K562 (cell line): ENCODE data around the gene CDKN2AIP. TPM values are rescaled to one million over a fixed set of nuclear protein-coding genes. Genes with fewer than 3 reads are reported as not detected.

Experiments used
- E4F1 ChIP-seq: fragments of 250-450 bp; sonication (Bioruptor Pico); IDR thresholded peaks from 2 replicates; pipeline ENCODE4 v1.5.0; 2021; ENCODE audit warnings: mild to moderate bottlenecking, borderline replicate concordance
- LEF1 ChIP-seq: fragments of 450-650 bp; IDR thresholded peaks from 2 replicates; pipeline ENCODE4 v1.6.1; 2016; ENCODE audit warnings: mild to moderate bottlenecking
- MGA ChIP-seq: fragments of 450-650 bp; IDR thresholded peaks from 2 replicates; pipeline ENCODE4 v1.6.1; 2016; ENCODE audit warnings: mild to moderate bottlenecking, moderate library complexity
- SOX6 ChIP-seq: fragments of 450-650 bp; IDR thresholded peaks from 2 replicates; pipeline ENCODE4 v1.6.1; 2014; ENCODE audit warnings: mild to moderate bottlenecking
- TCF3 ChIP-seq: sonication (generic); formaldehyde crosslinking; IDR thresholded peaks from 2 replicates; pipeline ENCODE4 v1.4.0; 2020; ENCODE audit warnings: mild to moderate bottlenecking, missing genetic modification reagents
- ZFP30 ChIP-seq: fragments of 250-450 bp; sonication (Bioruptor Pico); IDR thresholded peaks from 2 replicates; pipeline ENCODE4 v1.8.0; 2022; ENCODE audit warnings: moderate library complexity, mild to moderate bottlenecking, inconsistent platforms, borderline replicate concordance
- ZMIZ1 ChIP-seq, 2 experiments: fragments of 150-350 bp in 1 of 2; IDR thresholded peaks; 2 replicates each; pipeline ENCODE4 v1.6.1; 2012 to 2016; ENCODE audit warnings: low read depth in 2 of 2, low read length in 2 of 2, mild to moderate bottlenecking in 1 of 2, moderate library complexity in 1 of 2
- polyA plus RNA-seq, 8 experiments: library from polyadenylated mRNA; depleted of rRNA in 4 of 8; stranded (reverse) in 5 of 8; unstranded in 3 of 8; fragments of >200 nt; fragmentation: Nextera tagmentation in 2 of 8; fragmentation: Illumina TruSeq in 1 of 8; extraction: Ambion mirVana in 2 of 8; extraction: Trizol in 1 of 8; gene quantifications; 2 replicates each; pipeline versions ENCODE4 v1.2.1 to v1.2.3, GENCODE V29; 2011 to 2014; ENCODE audit warnings: inconsistent platforms in 1 of 8, missing spikeins in 1 of 8
- total RNA-seq, 7 experiments: library from RNA; depleted of rRNA in 6 of 7; stranded (reverse); fragments of >200 nt in 6 of 7; fragmentation: Illumina TruSeq in 2 of 7; extraction: Trizol in 2 of 7; gene quantifications; 2 replicates each; pipeline versions ENCODE4 v1.2.1 to v1.2.3, GENCODE V29; 2011 to 2021; ENCODE audit warnings: low replicate concordance in 1 of 7
- TF ChIP-seq, protein P1 (sequence below): fragments of 450-650 bp; IDR thresholded peaks from 2 replicates; pipeline ENCODE4 v1.6.1; 2016

Gene CDKN2AIP
- total and polyA plus RNA-seq, 9 of the 15 experiments (the other 6 are each of a cell fraction or from before 2014, with no cell fraction given) = 5.9 to 22.0 (median 19.7) TPM

GRCh38 chr4:183395395-183395794 is 49.0 kb upstream of the CDKN2AIP start (continued):
- TF ChIP-seq MGA (no peak), SOX6 (peak; percentile 79), LEF1 (0 out of 2 replicates have a peak, but pooled peaks have one; percentile 29), ZMIZ1 (IDR thresholded peaks at IDR 0.05; ENCODE audit: low read depth in 2 of 2, low read length in 2 of 2) (peak in 1 of 2 experiments; percentile 65; a peak in 1 of 4 replicates), E4F1 (CRISPR knock-in tag) (no peak), TCF3 (CRISPR knock-in tag) (peak; percentile 84), ZFP30 (CRISPR knock-in tag) (no peak)
- TF ChIP-seq, protein P1, sequence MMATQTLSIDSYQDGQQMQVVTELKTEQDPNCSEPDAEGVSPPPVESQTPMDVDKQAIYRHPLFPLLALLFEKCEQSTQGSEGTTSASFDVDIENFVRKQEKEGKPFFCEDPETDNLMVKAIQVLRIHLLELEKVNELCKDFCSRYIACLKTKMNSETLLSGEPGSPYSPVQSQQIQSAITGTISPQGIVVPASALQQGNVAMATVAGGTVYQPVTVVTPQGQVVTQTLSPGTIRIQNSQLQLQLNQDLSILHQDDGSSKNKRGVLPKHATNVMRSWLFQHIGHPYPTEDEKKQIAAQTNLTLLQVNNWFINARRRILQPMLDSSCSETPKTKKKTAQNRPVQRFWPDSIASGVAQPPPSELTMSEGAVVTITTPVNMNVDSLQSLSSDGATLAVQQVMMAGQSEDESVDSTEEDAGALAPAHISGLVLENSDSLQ = peak; percentile 37; the same call in 1 of the 2 replicates
